GM12878 (cell line): ENCODE data around the gene SUPT3H. TPM values are rescaled to one million over a fixed set of nuclear protein-coding genes. Genes with fewer than 3 reads are reported as not detected.
A peak's percentile ranks its signal among the peaks of the same experiment; 100 is the strongest.

ENCODE experiments used
- ATAC-seq: fragments of 200-7000 bp; cut with Tn5 transposase; 3 replicates; pipeline ENCODE4 v1.9.1; 2020; ENCODE audit warnings: mild to moderate bottlenecking, moderate library complexity
- BruUV-seq: library from RNA; stranded (reverse); fragments of 400-500 nt; replicated peaks from 2 replicates; lab custom pipeline; 2021; lab: Mats Ljungman, UMichigan
- CTCF ChIA-PET: fragments of 300-600 bp; sonication (Branson Sonifier 250); formaldehyde crosslinking; extraction: SDS; loops from one replicate; lab custom pipeline; 2021; ENCODE audit warnings: inconsistent platforms; lab: Yijun Ruan, JAX
- POLR2A ChIA-PET: fragments of 350-600 bp; formaldehyde crosslinking; extraction: SDS; loops from one replicate; lab custom pipeline; 2021; ENCODE audit warnings: inconsistent platforms; lab: Charles Lee
- RAD21 ChIA-PET: fragments of 300-600 bp; sonication (Branson Sonifier 250); formaldehyde crosslinking; loops from one replicate; lab custom pipeline; 2023; ENCODE audit warnings: antibody characterized with exemption; ENCODE audit not compliant: unreplicated experiment; lab: Charles Lee
- SMC1A ChIA-PET: fragments of 300-600 bp; sonication (Branson Sonifier 250); formaldehyde crosslinking; loops from one replicate; lab custom pipeline; 2023; ENCODE audit not compliant: unreplicated experiment, uncharacterized antibody; lab: Charles Lee
- DNase-seq: peaks from one replicate; pipeline ENCODE4 v3.0.0-alpha.2; 2011; ENCODE audit warnings: low read depth, low spot score
- FAIRE-seq: peaks from 3 replicates; lab custom pipeline; 2011; peaks lifted over from hg19 to GRCh38; lab: Jason Lieb, UNC
- H2AFZ ChIP-seq: 2 replicates; pipeline ENCODE4 v1.6.0; 2011; ENCODE audit warnings: low read depth, low read length, control low read depth; ENCODE audit not compliant: control insufficient read depth
- H3K27ac ChIP-seq: 2 replicates; pipeline ENCODE4 v1.5.1; 2011; ENCODE audit warnings: control low read depth; ENCODE audit not compliant: control insufficient read depth, insufficient read depth
- H3K27me3 ChIP-seq, 2 experiments: replicated peaks in 1 of 2; 2 replicates each; pipeline versions ENCODE4 v1.6.0 to v1.6.1; 2011; ENCODE audit warnings: low read length in 1 of 2; ENCODE audit not compliant: control insufficient read depth in 2 of 2, insufficient read depth in 2 of 2
- H3K36me3 ChIP-seq, 2 experiments: 2 replicates each; pipeline ENCODE4 v1.5.1; 2011; ENCODE audit warnings: low read length in 1 of 2; ENCODE audit not compliant: control insufficient read depth in 2 of 2, insufficient read depth in 2 of 2
- H3K4me1 ChIP-seq: 2 replicates; pipeline ENCODE4 v1.6.1; 2011; ENCODE audit warnings: mild to moderate bottlenecking, low read length, moderate library complexity, mixed read lengths; ENCODE audit not compliant: control insufficient read depth, insufficient read depth
- H3K4me2 ChIP-seq: 2 replicates; pipeline ENCODE4 v1.6.0; 2011; ENCODE audit warnings: control low read depth; ENCODE audit not compliant: control insufficient read depth, insufficient read depth
- H3K4me3 ChIP-seq: fragments of 200-600 bp; sonication (generic); 2 replicates; pipeline ENCODE4 v1.5.1; 2016
- H3K79me2 ChIP-seq: 2 replicates; pipeline ENCODE4 v1.6.0; 2011; ENCODE audit warnings: low read length; ENCODE audit not compliant: control insufficient read depth, insufficient read depth
- H3K9ac ChIP-seq: 2 replicates; pipeline ENCODE4 v1.8.0; 2011; ENCODE audit warnings: low read length, control low read depth, mixed read lengths; ENCODE audit not compliant: control insufficient read depth, insufficient read depth
- H3K9me3 ChIP-seq: replicated peaks from 3 replicates; pipeline ENCODE4 v1.5.1; 2011; ENCODE audit warnings: mild to moderate bottlenecking, low read length; ENCODE audit not compliant: control insufficient read depth, insufficient read depth
- H4K20me1 ChIP-seq: 2 replicates; pipeline ENCODE4 v1.6.0; 2011; ENCODE audit not compliant: control insufficient read depth, insufficient read depth
- E2F8 ChIP-seq: fragments of 450-650 bp; IDR thresholded peaks from 2 replicates; pipeline ENCODE4 v1.6.1; 2018; ENCODE audit warnings: mild to moderate bottlenecking, low read depth, moderate library complexity; ENCODE audit not compliant: partially characterized antibody
- RAD21 ChIP-seq: IDR thresholded peaks from 2 replicates; pipeline ENCODE4 v1.6.1; 2011; ENCODE audit warnings: mild to moderate bottlenecking, low read depth, low read length, moderate library complexity; ENCODE audit not compliant: insufficient read depth
- STAT3 ChIP-seq: IDR thresholded peaks from 2 replicates; pipeline ENCODE4 v1.6.1; 2011; ENCODE audit warnings: low read depth, low read length, improper control_type of control experiment
- WGBS: methylation state at CpG from one replicate; pipeline ENCODE4 v1.1.6; 2016; ENCODE audit warnings: low lambda C conversion rate; ENCODE audit not compliant: insufficient replicate concordance, insufficient coverage; ENCODE audit errors: missing lambda C conversion rate; 5-methylcytosine and 5-hydroxymethylcytosine counted together
- in situ Hi-C: fragments of 300-500 bp; cut with MboI; formaldehyde crosslinking; loops from 9 replicates; pipeline ENCODE4 v1.14.3; 2018; ENCODE audit warnings: mixed read lengths
- intact Hi-C: fragments of 100-400 bp; cut with micrococcal nuclease; formaldehyde crosslinking; loops from one replicate; pipeline ENCODE4 v1.14.2; 2022; ENCODE audit not compliant: unreplicated experiment
- polyA plus RNA-seq, 11 experiments: library from polyadenylated mRNA; depleted of rRNA in 4 of 11; unstranded in 6 of 11; stranded (reverse) in 5 of 11; fragments of >200 nt; fragmentation: Nextera tagmentation in 4 of 11; fragmentation: Illumina TruSeq in 1 of 11; extraction: Ambion mirVana in 4 of 11; extraction: Trizol in 1 of 11; gene quantifications; 1 replicate in 1 of 11; 2 replicates in 10 of 11; pipeline versions ENCODE4 v1.2.1 to v1.2.3, GENCODE V29; 2011 to 2016; ENCODE audit warnings: inconsistent platforms in 2 of 11, missing spikeins in 2 of 11, low read depth in 1 of 11
- total RNA-seq, 4 experiments: library from RNA; depleted of rRNA in 3 of 4; stranded (reverse); fragments of >200 nt in 3 of 4; fragmentation: Illumina TruSeq in 1 of 4; extraction: Trizol in 1 of 4; gene quantifications; 2 replicates each; pipeline versions ENCODE4 v1.2.1 to v1.2.3, GENCODE V29; 2013 to 2021

SUPT3H gene
- total and polyA plus RNA-seq, 10 of the 15 experiments (the other 5 are each of a cell fraction or from before 2014, with no cell fraction given): 0.51 to 3.7 (median 2.0) TPM

- Histone ChIP-seq H3K4me2 (no peak overlapping the region), H3K27ac (no peak overlapping the region), H3K9ac (no peak overlapping the region), H3K79me2 (no peaks in the 10 kb centered on the region), H4K20me1 (no peaks in the 10 kb centered on the region), H3K36me3 (no peaks in the 10 kb centered on the region), H3K27me3 (no peaks in the 10 kb centered on the region), H3K4me1 (no peaks in the 10 kb centered on the region), H3K9me3 (no peaks in the 10 kb centered on the region), H3K4me3 (no peak overlapping the region), H2AFZ (no peak overlapping the region)
- ChIA-PET SMC1A (interaction anchor here (1.4 to 2.8 kb wide), 3 partner anchors 13 to 80 kb away, joined by 3 to 11 read pairs (median 5); no protein-coding TSS in a partner anchor), RAD21 (no interaction called here), POLR2A (no interaction called here), CTCF (no interaction called here)
- DNase-seq: no peak
- ATAC-seq: peak; percentile 19; the same call in 2 of the 3 replicates
- in situ Hi-C loops (no loop called here), intact Hi-C loops (no loop called here)
- no peak for TF ChIP-seq STAT3
- TF ChIP-seq E2F8: no peak
- 0 out of 2 replicates have a peak, but pooled peaks have one; percentile 5 for TF ChIP-seq RAD21
- WGBS: 75% methylated on average over 3 of the region's 3 CpGs
- no TSS peak for BruUV-seq
- FAIRE-seq: peak; percentile 7
Observed at GRCh38 chr6:44921798-44922197, 455.9 kb downstream of the SUPT3H start.
